ENCODE results near the gene ITPKC.

The ITPKC gene

DNA sequence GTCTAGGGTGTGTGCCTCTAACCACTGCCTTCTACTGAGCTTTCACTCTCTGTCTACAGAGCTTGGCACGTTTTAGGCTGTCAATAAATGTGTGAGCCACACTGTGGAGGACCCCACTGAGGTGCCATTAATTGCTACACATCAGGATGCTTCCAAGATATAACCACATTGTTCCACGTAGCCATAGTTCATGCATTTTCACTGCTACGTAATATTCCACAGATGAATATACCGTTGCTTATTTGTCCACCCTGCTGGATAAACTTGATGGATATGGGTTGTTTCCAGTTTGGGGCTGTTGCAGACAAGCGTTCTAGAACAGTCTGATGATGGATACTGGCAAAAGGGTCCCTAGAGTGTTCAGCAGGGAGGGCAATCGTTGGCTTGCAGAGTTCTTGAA, 15.2 kb upstream of the ITPKC start:
- H3K27ac Mint-ChIP-seq = no peak overlapping the region
- H3K9me3 Mint-ChIP-seq = no peaks in the 10 kb centered on the region
- no peaks in the 10 kb centered on the region for H3K27me3 Mint-ChIP-seq
- no peak for DNase-seq
- ATAC-seq = no peak
- H3K4me1 Mint-ChIP-seq = no peaks in the 10 kb centered on the region
- no peak overlapping the region for H3K4me3 Mint-ChIP-seq

DNA sequence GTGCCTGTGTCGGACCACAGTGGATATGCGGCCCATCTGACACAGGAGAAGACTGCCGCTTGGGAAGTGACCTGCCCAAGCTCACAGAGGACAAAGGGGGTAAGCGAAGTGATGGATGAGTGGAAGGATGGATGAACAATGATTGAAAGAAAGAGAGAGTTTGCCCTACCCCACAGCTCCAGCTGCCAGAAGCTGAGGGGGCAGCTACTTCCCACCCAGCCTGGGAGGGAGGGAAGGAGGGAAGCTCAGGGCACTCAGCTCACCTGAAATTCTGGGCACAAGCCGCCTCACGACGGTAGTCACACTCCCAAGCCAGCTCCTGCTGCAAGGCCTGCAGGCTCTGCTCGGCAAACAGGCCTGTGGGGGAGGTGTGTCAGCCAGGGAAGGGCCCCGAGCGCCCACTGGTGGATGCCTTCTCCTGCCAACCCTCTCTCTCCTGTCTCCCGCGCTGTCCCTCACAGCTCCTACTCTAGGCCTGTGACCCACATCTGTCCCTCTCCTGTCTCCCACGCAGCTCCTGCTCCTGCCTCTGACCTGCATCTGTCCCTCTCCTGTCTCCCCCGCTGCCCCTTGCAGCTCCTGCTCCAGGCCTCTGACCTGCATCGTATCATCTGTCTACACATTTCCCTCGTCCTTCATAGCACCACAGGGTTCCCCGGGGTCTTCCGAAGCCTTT, 14.4 kb upstream of the ITPKC start:
- H3K9me3 Mint-ChIP-seq = no peaks in the 10 kb centered on the region
- no peaks in the 10 kb centered on the region for H3K4me1 Mint-ChIP-seq
- DNase-seq (no peak), ATAC-seq (no peak)
- H3K27me3 Mint-ChIP-seq = no peaks in the 10 kb centered on the region
- no peak overlapping the region for H3K27ac Mint-ChIP-seq
- no peak overlapping the region for H3K4me3 Mint-ChIP-seq

- no peak for ATAC-seq
- H3K9me3 Mint-ChIP-seq = no peaks in the 10 kb centered on the region
- H3K4me3 Mint-ChIP-seq = no peak overlapping the region
- H3K27me3 Mint-ChIP-seq = no peaks in the 10 kb centered on the region
- H3K4me1 Mint-ChIP-seq = no peaks in the 10 kb centered on the region
- peak overlapping the region in 1 of 2 donors; percentile 14 for H3K27ac Mint-ChIP-seq
- no peak for DNase-seq
Observed at GRCh38 chr19:40703029-40703755, 13.7 kb upstream of the ITPKC start.

GRCh38 chr19:40704491-40705361, 12.2 kb upstream of the ITPKC start:
- ATAC-seq = no peak

DNA sequence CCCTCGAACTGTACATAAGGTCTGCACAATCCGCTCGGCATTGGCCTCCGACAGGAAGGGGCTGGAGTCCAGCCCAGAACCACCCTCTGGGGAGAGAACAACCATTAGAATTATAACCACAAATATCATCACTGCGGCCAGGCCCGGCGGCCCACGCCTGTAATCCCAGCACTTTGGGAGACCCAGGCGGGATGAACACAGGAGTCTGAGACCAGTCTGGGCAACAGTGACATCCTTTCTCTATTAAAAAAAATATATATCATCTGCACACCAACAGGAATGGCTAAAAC, 11.6 kb upstream of the ITPKC start:
- ATAC-seq (no peak), DNase-seq (no peak)
- Mint-ChIP-seq H3K9me3 (no peaks in the 10 kb centered on the region), H3K4me1 (no peaks in the 10 kb centered on the region), H3K27me3 (no peaks in the 10 kb centered on the region), H3K27ac (no peak overlapping the region), H3K4me3 (no peak overlapping the region)

More at GRCh38 chr19:40704491-40705361, 12.2 kb upstream of the ITPKC start:
- no peak overlapping the region for H3K4me3 Mint-ChIP-seq
- no peak for DNase-seq
- H3K27ac Mint-ChIP-seq = no peak overlapping the region
- H3K4me1 Mint-ChIP-seq = no peaks in the 10 kb centered on the region
- no peaks in the 10 kb centered on the region for H3K27me3 Mint-ChIP-seq
- H3K9me3 Mint-ChIP-seq = no peaks in the 10 kb centered on the region

DNA sequence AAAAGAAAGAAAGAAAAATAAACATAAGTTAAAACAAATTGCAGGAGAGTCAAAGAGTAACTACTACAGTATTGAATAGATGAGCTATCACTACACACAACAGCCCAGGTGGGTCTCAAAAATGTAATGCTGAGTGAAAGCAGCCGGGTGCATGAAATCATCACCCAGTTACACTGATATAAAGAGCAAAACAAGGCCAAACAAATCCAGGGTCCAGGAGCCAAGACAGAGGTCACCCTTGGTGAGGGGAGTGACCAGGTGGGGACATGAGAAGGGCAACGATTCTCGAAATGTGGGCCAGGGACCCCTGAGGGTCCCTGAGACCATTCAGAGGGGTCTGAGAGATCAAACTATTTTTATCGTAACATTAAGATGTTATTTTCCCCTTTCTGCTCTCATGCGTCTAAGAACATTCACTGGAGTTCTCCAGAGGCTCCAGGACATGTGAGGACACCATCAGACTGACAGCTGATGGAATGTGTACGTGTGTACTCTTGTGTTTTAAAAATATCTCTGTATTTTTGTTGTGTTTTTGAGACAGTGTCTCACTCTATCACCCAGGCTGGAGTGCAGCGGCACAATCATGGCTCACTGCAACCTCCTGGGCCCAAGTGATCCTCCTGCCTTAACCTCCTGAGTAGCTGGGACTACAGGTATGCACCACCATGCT, 10.8 kb upstream of the ITPKC start:
- no peaks in the 10 kb centered on the region for H3K4me1 Mint-ChIP-seq

GRCh38 chr19:40707615-40708014, 9.3 kb upstream of the ITPKC start:
- Mint-ChIP-seq H3K4me1 (no peaks in the 10 kb centered on the region), H3K4me3 (no peak overlapping the region)

More for the DNA sequence above, 10.8 kb upstream of the ITPKC start:
- no peak overlapping the region for H3K27ac Mint-ChIP-seq
- no peak for ATAC-seq
- no peak for DNase-seq
- no peaks in the 10 kb centered on the region for H3K27me3 Mint-ChIP-seq
- no peaks in the 10 kb centered on the region for H3K9me3 Mint-ChIP-seq
- no peak overlapping the region for H3K4me3 Mint-ChIP-seq

DNA sequence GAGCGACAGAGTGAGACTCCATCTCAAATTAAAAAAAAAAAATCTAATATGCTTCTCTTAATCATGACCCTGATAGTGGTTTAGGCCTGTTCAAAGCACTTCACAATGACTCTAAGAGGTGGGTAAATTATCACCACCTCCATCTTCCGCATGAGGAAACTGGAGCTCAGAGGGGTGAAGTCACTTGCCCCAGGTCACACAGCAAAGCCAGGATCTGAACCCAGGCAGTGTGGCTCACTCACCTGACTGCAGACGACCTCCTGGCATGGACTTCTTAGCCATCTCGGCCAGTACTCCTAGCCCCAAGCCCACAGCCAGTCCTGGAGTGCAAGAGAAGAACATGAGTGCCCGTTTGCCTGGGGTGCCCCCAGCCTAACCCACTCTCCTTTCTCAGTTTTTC, 7.1 kb upstream of the ITPKC start:
- ATAC-seq (no peak), DNase-seq (no peak)
- no peaks in the 10 kb centered on the region for H3K27me3 Mint-ChIP-seq
- no peaks in the 10 kb centered on the region for H3K9me3 Mint-ChIP-seq
- H3K4me3 Mint-ChIP-seq = no peak overlapping the region
- peak overlapping the region in 1 of 2 donors; percentile 85 for H3K27ac Mint-ChIP-seq
- peaks cover 12% of the 10 kb centered on the region for H3K4me1 Mint-ChIP-seq

More at GRCh38 chr19:40707615-40708014, 9.3 kb upstream of the ITPKC start:
- no peak for DNase-seq
- no peak for ATAC-seq
- Mint-ChIP-seq H3K27ac (no peak overlapping the region), H3K9me3 (no peaks in the 10 kb centered on the region), H3K27me3 (no peaks in the 10 kb centered on the region)

GRCh38 chr19:40713939-40714338, 3.0 kb upstream of the ITPKC start:
- H3K4me3 Mint-ChIP-seq = peak overlapping the region; percentile 83 to 92
- H3K9me3 Mint-ChIP-seq = no peaks in the 10 kb centered on the region
- ATAC-seq (no peak), DNase-seq (no peak)
- peak overlapping the region in 1 of 2 donors; percentile 20 for H3K27ac Mint-ChIP-seq
- peaks cover 37% of the 10 kb centered on the region for H3K4me1 Mint-ChIP-seq
- H3K27me3 Mint-ChIP-seq = no peaks in the 10 kb centered on the region

DNA sequence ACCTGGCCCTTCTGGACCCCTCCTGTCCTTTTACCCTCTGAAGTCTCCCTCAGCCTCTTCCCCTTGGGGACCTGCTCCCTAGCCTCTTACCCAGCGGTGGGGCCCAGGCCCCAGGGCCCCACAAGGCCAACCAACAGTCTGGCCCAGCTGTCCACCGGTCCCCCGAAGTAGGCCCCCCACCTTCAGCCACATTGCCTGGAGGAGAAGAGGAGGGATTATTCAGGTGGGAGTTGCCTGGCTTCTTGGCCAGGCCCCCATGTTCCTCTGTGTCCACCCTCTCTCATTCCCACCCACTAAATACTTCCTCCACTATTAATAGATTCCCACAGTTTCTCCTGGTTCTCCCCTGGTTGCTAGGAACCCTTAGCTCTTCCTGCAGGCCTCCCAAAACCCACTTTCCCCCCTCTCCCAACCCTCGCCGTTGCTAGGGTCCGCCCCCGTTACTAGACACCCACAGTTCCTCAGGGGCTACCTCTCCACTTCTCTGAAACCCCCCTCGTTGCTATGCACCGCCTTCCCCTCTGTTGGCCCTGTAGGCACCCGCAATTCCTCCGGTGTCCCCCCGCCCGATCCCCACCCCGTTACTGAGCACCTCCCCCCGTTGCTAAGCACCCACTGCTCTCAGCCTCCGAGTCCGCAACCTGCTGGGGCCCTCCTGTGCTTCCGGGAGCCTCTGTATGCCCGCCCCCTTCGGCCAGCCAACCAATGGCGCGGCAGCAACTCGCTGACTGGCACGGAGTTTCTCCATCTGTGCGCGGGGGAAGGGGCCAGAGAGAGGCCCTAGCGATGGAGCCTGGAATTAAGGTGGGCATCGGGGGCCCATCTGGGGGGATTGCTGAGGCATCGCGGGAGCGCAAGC, 2.2 kb upstream of the ITPKC start:
- peak; percentile 76 for ATAC-seq
- DNase-seq = peak; percentile 91 to 94
- H3K4me1 Mint-ChIP-seq = peaks cover 42% of the 10 kb centered on the region
- no peaks in the 10 kb centered on the region for H3K9me3 Mint-ChIP-seq
- peak overlapping the region; percentile 83 to 92 for H3K4me3 Mint-ChIP-seq
- H3K27me3 Mint-ChIP-seq = no peaks in the 10 kb centered on the region
- H3K27ac Mint-ChIP-seq = peak overlapping the region in 1 of 2 donors; percentile 96

GRCh38 chr19:40716031-40716481, 856 bp upstream of the ITPKC start:
- peaks cover 56% of the 10 kb centered on the region for H3K4me1 Mint-ChIP-seq
- no peaks in the 10 kb centered on the region for H3K9me3 Mint-ChIP-seq

GRCh38 chr19:40717325-40717879, 490 bp downstream of the ITPKC start:
- no peaks in the 10 kb centered on the region for H3K9me3 Mint-ChIP-seq
- H3K27ac Mint-ChIP-seq = peak overlapping the region in 1 of 2 donors; percentile 55
- no peaks in the 10 kb centered on the region for H3K27me3 Mint-ChIP-seq
- H3K4me1 Mint-ChIP-seq = peaks cover 68% of the 10 kb centered on the region
- DNase-seq = no peak
- ATAC-seq = no peak
- H3K4me3 Mint-ChIP-seq = peak overlapping the region; percentile 83 to 96

More at GRCh38 chr19:40716031-40716481, 856 bp upstream of the ITPKC start:
- Mint-ChIP-seq H3K27ac (peak overlapping the region; percentile 91 to 96), H3K27me3 (no peaks in the 10 kb centered on the region), H3K4me3 (peak overlapping the region; percentile 83 to 92)
- DNase-seq (peak; percentile 77 to 83), ATAC-seq (peak; percentile 47)

GRCh38 chr19:40717880-40718773, 1.2 kb downstream of the ITPKC start:
- Mint-ChIP-seq H3K4me3 (peak overlapping the region; percentile 83 to 96), H3K4me1 (peaks cover 70% of the 10 kb centered on the region), H3K9me3 (peaks cover 0 to under 1% of the 10 kb centered on the region in 2 donors), H3K27ac (peak overlapping the region; percentile 69 to 84), H3K27me3 (no peaks in the 10 kb centered on the region)
- no peak for DNase-seq
- ATAC-seq = no peak
